Urinary bladder (tissue), 4 donors: ENCODE results near the gene ZNF516. TPM values are rescaled to one million over a fixed set of nuclear protein-coding genes. Genes with fewer than 3 reads are reported as not detected.
A peak's percentile ranks its signal among the peaks of the same experiment; 100 is the strongest.

ENCODE experiments used
- DNase-seq: peaks from one replicate; pipeline ENCODE4 v3.0.0-alpha.2; 2015; ENCODE audit errors: extremely low spot score
- H3K27ac ChIP-seq: one replicate; pipeline ENCODE4 v1.5.1; 2013; ENCODE audit warnings: low read depth, mild to moderate bottlenecking, moderate library complexity
- H3K36me3 ChIP-seq: one replicate; pipeline ENCODE4 v1.6.1; 2013; ENCODE audit warnings: mild to moderate bottlenecking, moderate library complexity; ENCODE audit not compliant: insufficient read depth
- H3K4me1 ChIP-seq: one replicate; pipeline ENCODE4 v1.6.1; 2013; ENCODE audit warnings: mild to moderate bottlenecking, moderate library complexity; ENCODE audit not compliant: insufficient read depth
- H3K4me3 ChIP-seq: one replicate; pipeline ENCODE4 v1.5.1; 2013; ENCODE audit warnings: low read depth, low read length
- WGBS: extraction: QIAGEN DNeasy Blood & Tissue Kit; methylation state at CpG from one replicate; pipeline ENCODE4 v1.1.7; 2013; 5-methylcytosine and 5-hydroxymethylcytosine counted together
- polyA plus RNA-seq: library from polyadenylated mRNA; stranded (reverse); fragments of 200-250 nt; gene quantifications from one replicate; pipeline ENCODE4 v1.2.3, GENCODE V29; 2013
- total RNA-seq: library from RNA; depleted of rRNA; stranded (reverse); fragments of >200 nt; gene quantifications from one replicate; pipeline ENCODE4 v1.2.3, GENCODE V29; 2014
- donor health status: healthy with polysubstance abuse.
- donor health status: healthy.

The ZNF516 gene
- total and polyA plus RNA-seq, 2 donors = 16.1 to 30.5 TPM

GRCh38 chr18:76457957-76458356 lies 37.1 kb downstream of the ZNF516 start:
- H3K4me1 ChIP-seq = no peaks in the 10 kb centered on the region
- no peak for DNase-seq
- no peak overlapping the region for H3K27ac ChIP-seq
- H3K4me3 ChIP-seq = no peak overlapping the region
- H3K36me3 ChIP-seq = no peaks in the 10 kb centered on the region
- WGBS = 91% methylated on average over 9 of the region's 9 CpGs

GRCh38 chr18:76457475-76457874 lies 37.6 kb downstream of the ZNF516 start:
- 86% methylated on average over 9 of the region's 9 CpGs for WGBS
- Histone ChIP-seq H3K4me3 (no peak overlapping the region), H3K27ac (no peak overlapping the region), H3K36me3 (no peaks in the 10 kb centered on the region), H3K4me1 (no peaks in the 10 kb centered on the region)
- no peak for DNase-seq

- no peak for DNase-seq
- Histone ChIP-seq H3K4me3 (no peak overlapping the region), H3K27ac (no peak overlapping the region), H3K4me1 (no peaks in the 10 kb centered on the region), H3K36me3 (no peaks in the 10 kb centered on the region)
- 79% methylated on average over 4 of the region's 4 CpGs for WGBS
Observed at GRCh38 chr18:76456823-76457222, 38.2 kb downstream of the ZNF516 start.

GRCh38 chr18:76456018-76456750 lies 38.9 kb downstream of the ZNF516 start:
- H3K36me3 ChIP-seq = no peaks in the 10 kb centered on the region
- no peaks in the 10 kb centered on the region for H3K4me1 ChIP-seq
- DNase-seq = no peak
- H3K4me3 ChIP-seq = no peak overlapping the region
- no peak overlapping the region for H3K27ac ChIP-seq
- WGBS = 76% methylated on average over 16 of the region's 16 CpGs

- no peak overlapping the region for H3K27ac ChIP-seq
- H3K36me3 ChIP-seq = no peaks in the 10 kb centered on the region
- 44% methylated on average over 8 of the region's 8 CpGs for WGBS
- H3K4me1 ChIP-seq = no peaks in the 10 kb centered on the region
- H3K4me3 ChIP-seq = no peak overlapping the region
- DNase-seq = no peak
Observed at GRCh38 chr18:76455003-76455676, 39.9 kb downstream of the ZNF516 start.

GRCh38 chr18:76454418-76454817 lies 40.6 kb downstream of the ZNF516 start:
- H3K4me3 ChIP-seq = no peak overlapping the region
- 11% methylated on average over 1 of the region's 1 CpG for WGBS
- no peaks in the 10 kb centered on the region for H3K36me3 ChIP-seq
- no peak overlapping the region for H3K27ac ChIP-seq
- no peaks in the 10 kb centered on the region for H3K4me1 ChIP-seq
- DNase-seq = no peak

- no peak overlapping the region for H3K27ac ChIP-seq
- WGBS = 92% methylated on average over 5 of the region's 5 CpGs
- H3K4me1 ChIP-seq = no peaks in the 10 kb centered on the region
- H3K36me3 ChIP-seq = no peaks in the 10 kb centered on the region
- DNase-seq = no peak
- no peak overlapping the region for H3K4me3 ChIP-seq
Observed at GRCh38 chr18:76453932-76454331, 41.1 kb downstream of the ZNF516 start.

GRCh38 chr18:76453057-76453561 lies 41.9 kb downstream of the ZNF516 start:
- H3K4me1 ChIP-seq = no peaks in the 10 kb centered on the region
- no peak overlapping the region for H3K4me3 ChIP-seq
- no peak for DNase-seq
- WGBS = 73% methylated on average over 7 of the region's 7 CpGs
- no peak overlapping the region for H3K27ac ChIP-seq
- H3K36me3 ChIP-seq = no peaks in the 10 kb centered on the region

- WGBS = 38% methylated on average over 8 of the region's 8 CpGs
- no peak overlapping the region for H3K27ac ChIP-seq
- H3K4me3 ChIP-seq = no peak overlapping the region
- no peaks in the 10 kb centered on the region for H3K4me1 ChIP-seq
- DNase-seq = no peak
- no peaks in the 10 kb centered on the region for H3K36me3 ChIP-seq
Observed at GRCh38 chr18:76452357-76452756, 42.7 kb downstream of the ZNF516 start.

GRCh38 chr18:76451396-76452331 lies 43.4 kb downstream of the ZNF516 start:
- Histone ChIP-seq H3K4me1 (no peaks in the 10 kb centered on the region), H3K36me3 (no peaks in the 10 kb centered on the region), H3K27ac (peak overlapping the region; percentile 90), H3K4me3 (peak overlapping the region; percentile 62)
- DNase-seq = no peak
- 24% methylated on average over 28 of the region's 28 CpGs for WGBS

- Histone ChIP-seq H3K36me3 (no peaks in the 10 kb centered on the region), H3K27ac (peak overlapping the region; percentile 90), H3K4me3 (peak overlapping the region; percentile 62), H3K4me1 (no peaks in the 10 kb centered on the region)
- 2% methylated on average over 35 of the region's 35 CpGs for WGBS
- DNase-seq = peak; percentile 42
Observed at GRCh38 chr18:76450452-76451395, 44.3 kb downstream of the ZNF516 start.

- DNase-seq = no peak
- Histone ChIP-seq H3K27ac (no peak overlapping the region), H3K4me3 (no peak overlapping the region), H3K4me1 (no peaks in the 10 kb centered on the region), H3K36me3 (no peaks in the 10 kb centered on the region)
- WGBS = 95% methylated on average over 5 of the region's 5 CpGs
Observed at GRCh38 chr18:76449111-76449453, 46.0 kb downstream of the ZNF516 start.
